AG09319 (cell line): ENCODE data around the gene VPS16.
"Not testable (repeated sequence)": the region's sequence is repeated elsewhere in the genome, so short reads cannot be mapped to it uniquely, and the experiment has no call there.

ENCODE experiments used
- DNase-seq: peaks from one replicate; pipeline ENCODE4 v3.0.0-alpha.2; 2010; ENCODE audit warnings: low read depth; ENCODE audit errors: extremely low read depth
- CTCF ChIP-seq: IDR thresholded peaks from 2 replicates; pipeline ENCODE4 v1.5.1; 2011; ENCODE audit warnings: low read depth, mild to moderate bottlenecking, inconsistent platforms, low read length, moderate library complexity

VPS16 gene

GRCh38 chr20:2890742-2891141, 50.2 kb downstream of the VPS16 start:
- no peak for DNase-seq
- no peak for TF ChIP-seq CTCF

- TF ChIP-seq CTCF: no peak
Observed at GRCh38 chr20:2891343-2891742, 50.8 kb downstream of the VPS16 start.

GRCh38 chr20:2892376-2892775, 51.8 kb downstream of the VPS16 start:
- no peak for TF ChIP-seq CTCF
- DNase-seq: no peak

More at GRCh38 chr20:2891343-2891742, 50.8 kb downstream of the VPS16 start:
- no peak for DNase-seq

- TF ChIP-seq CTCF: no peak
- no peak for DNase-seq
Observed at GRCh38 chr20:2894221-2894620, 53.7 kb downstream of the VPS16 start.

- not testable (repeated sequence) for DNase-seq
Observed at GRCh38 chr20:2895154-2895553, 54.6 kb downstream of the VPS16 start.

GRCh38 chr20:2899243-2899642, 58.7 kb downstream of the VPS16 start:
- TF ChIP-seq CTCF: no peak
- no peak for DNase-seq

- DNase-seq: no peak
- no peak for TF ChIP-seq CTCF
Observed at GRCh38 chr20:2900845-2901592, 60.5 kb downstream of the VPS16 start.

- no peak for DNase-seq
- TF ChIP-seq CTCF: no peak
Observed at GRCh38 chr20:2902291-2902690, 61.7 kb downstream of the VPS16 start.
